ENCODE results near the gene PLEKHA3. TPM values are rescaled to one million over a fixed set of nuclear protein-coding genes. Genes with fewer than 3 reads are reported as not detected.

PLEKHA3 gene
- total RNA-seq, 1 experiment from 2014 or later: 30.5 TPM

- in situ Hi-C loops (cut with HindIII; ENCODE audit: low pct_unique_long_range_greater_than_20kb, low sequenced_read_pairs) (no loop called here), intact Hi-C loops (cut with micrococcal nuclease; ENCODE audit: unreplicated experiment) (no loop called here)
- DNase-seq (ENCODE audit: low read depth, low spot score) (no peak), ATAC-seq (no peak)
- POLR2A ChIA-PET: no interaction called here
- CTCF ChIA-PET: no interaction called here
- no peaks in the 10 kb centered on the region for H3K9me3 ChIP-seq (ENCODE audit: control insufficient read depth, insufficient read depth, low read depth, low read length)
- no peak overlapping the region for H3K27ac ChIP-seq (ENCODE audit: low read length)
- BruUV-seq (replicated peaks): no TSS peak
- peaks cover 2% of the 10 kb centered on the region for H3K36me3 ChIP-seq (ENCODE audit: control insufficient read depth, insufficient read depth, low read length)
- no peaks in the 10 kb centered on the region for H3K4me1 ChIP-seq (ENCODE audit: control insufficient read depth, insufficient read depth, low read length)
- H3K4me3 ChIP-seq (ENCODE audit: low read depth in 2 of 2, low read length in 2 of 2): no peak overlapping the region
- H3K27me3 ChIP-seq (ENCODE audit: control insufficient read depth, insufficient read depth, low read length): no peaks in the 10 kb centered on the region
- TF ChIP-seq SIN3A (IDR thresholded peaks at IDR 0.05; ENCODE audit: borderline replicate concordance, insufficient read depth, low read depth, low read length): no peak
- TF ChIP-seq CTCF (IDR thresholded peaks at IDR 0.05): no peak
- no peak for TF ChIP-seq POLR2AphosphoS5 (IDR thresholded peaks at IDR 0.05; ENCODE audit: low read depth, low read length)
- TF ChIP-seq REST (IDR thresholded peaks at IDR 0.05; ENCODE audit: insufficient read depth in 1 of 2, low read depth in 2 of 2, low read length in 1 of 2): no peak
- TF ChIP-seq TCF7L2 (IDR thresholded peaks at IDR 0.05; ENCODE audit: low read depth, low read length): no peak
These were observed 11.4 kb downstream of the PLEKHA3 start for GRCh38 chr2:178491612-178492011.

- Histone ChIP-seq H3K9me3 (ENCODE audit: control insufficient read depth, insufficient read depth, low read depth, low read length) (no peaks in the 10 kb centered on the region), H3K36me3 (ENCODE audit: control insufficient read depth, insufficient read depth, low read length) (peaks cover 19% of the 10 kb centered on the region), H3K27me3 (ENCODE audit: control insufficient read depth, insufficient read depth, low read length) (no peaks in the 10 kb centered on the region), H3K4me1 (ENCODE audit: control insufficient read depth, insufficient read depth, low read length) (no peaks in the 10 kb centered on the region), H3K4me3 (ENCODE audit: low read depth in 2 of 2, low read length in 2 of 2) (no peak overlapping the region), H3K27ac (ENCODE audit: low read length) (no peak overlapping the region)
- POLR2A ChIA-PET: no interaction called here
- no peak for ATAC-seq
- CTCF ChIA-PET: no interaction called here
- intact Hi-C loops (cut with micrococcal nuclease; ENCODE audit: unreplicated experiment) (no loop called here), in situ Hi-C loops (cut with HindIII; ENCODE audit: low pct_unique_long_range_greater_than_20kb, low sequenced_read_pairs) (no loop called here)
- no peak for DNase-seq (ENCODE audit: low read depth, low spot score)
- no peak for TF ChIP-seq TCF7L2 (IDR thresholded peaks at IDR 0.05; ENCODE audit: low read depth, low read length)
- no peak for TF ChIP-seq SIN3A (IDR thresholded peaks at IDR 0.05; ENCODE audit: borderline replicate concordance, insufficient read depth, low read depth, low read length)
- TF ChIP-seq CTCF (IDR thresholded peaks at IDR 0.05): no peak
- TF ChIP-seq REST (IDR thresholded peaks at IDR 0.05; ENCODE audit: insufficient read depth in 1 of 2, low read depth in 2 of 2, low read length in 1 of 2): no peak
- TF ChIP-seq POLR2AphosphoS5 (IDR thresholded peaks at IDR 0.05; ENCODE audit: low read depth, low read length): no peak
- BruUV-seq (replicated peaks): no TSS peak
These were observed 15.8 kb downstream of the PLEKHA3 start for GRCh38 chr2:178496049-178496448.
